K562 (cell line): ENCODE results near the gene TMEM176B. TPM values are rescaled to one million over a fixed set of nuclear protein-coding genes. Genes with fewer than 3 reads are reported as not detected.

Experiments
- CTCF ChIP-seq, 3 experiments: IDR thresholded peaks in 2 of 3; conservative IDR thresholded peaks in 1 of 3; 2 replicates each; pipeline ENCODE4 v1.5.1; 2011 to 2012; ENCODE audit warnings: low read length in 3 of 3, mild to moderate bottlenecking in 3 of 3, control low read depth in 2 of 3, improper control_type of control experiment in 1 of 3, inconsistent platforms in 1 of 3, low read depth in 1 of 3, mixed read lengths in 1 of 3, moderate library complexity in 1 of 3; ENCODE audit not compliant: insufficient read depth in 2 of 3
- EHMT2 ChIP-seq: fragments of 450-650 bp; IDR thresholded peaks from 2 replicates; pipeline ENCODE4 v1.6.1; 2018; ENCODE audit warnings: antibody characterized with exemption
- ETS1 ChIP-seq: conservative IDR thresholded peaks from 2 replicates; pipeline ENCODE4 v1.6.1; 2011; ENCODE audit warnings: low read depth, mild to moderate bottlenecking, low read length; ENCODE audit not compliant: control insufficient read depth
- FOXA3 ChIP-seq, 2 experiments: fragments of 450-650 bp in 1 of 2; sonication (generic) in 1 of 2; formaldehyde crosslinking; IDR thresholded peaks in 1 of 2; conservative IDR thresholded peaks in 1 of 2; 2 replicates each; pipeline versions ENCODE4 v1.4.0 to v1.8.0; 2020 to 2022; ENCODE audit warnings: mild to moderate bottlenecking in 2 of 2, missing genetic modification reagents in 1 of 2
- FOXO4 ChIP-seq: fragments of 450-650 bp; formaldehyde crosslinking; IDR thresholded peaks from 2 replicates; pipeline ENCODE4 v1.4.0; 2020; ENCODE audit warnings: mild to moderate bottlenecking, moderate library complexity
- KLF13 ChIP-seq: fragments of 450-650 bp; IDR thresholded peaks from 2 replicates; pipeline ENCODE4 v1.6.1; 2016; ENCODE audit warnings: missing genetic modification characterization, low read depth, mild to moderate bottlenecking, missing compliant biosample characterization, moderate library complexity, borderline replicate concordance
- MYBL2 ChIP-seq, 2 experiments: fragments of 450-650 bp in 1 of 2; sonication (generic) in 1 of 2; formaldehyde crosslinking in 1 of 2; IDR thresholded peaks; 2 replicates each; pipeline versions ENCODE4 v1.6.1 to v1.8.1; 2017 to 2022; ENCODE audit warnings: borderline replicate concordance in 1 of 2, inconsistent platforms in 1 of 2, low read depth in 1 of 2, mild to moderate bottlenecking in 1 of 2, missing genetic modification reagents in 1 of 2, moderate library complexity in 1 of 2
- NR2F6 ChIP-seq: fragments of 450-650 bp; formaldehyde crosslinking; IDR thresholded peaks from 2 replicates; pipeline ENCODE4 v1.4.0; 2020; ENCODE audit warnings: mild to moderate bottlenecking
- PBX2 ChIP-seq, 2 experiments: IDR thresholded peaks in 1 of 2; conservative IDR thresholded peaks in 1 of 2; 2 replicates each; pipeline ENCODE4 v1.6.1; 2016; ENCODE audit warnings: low read depth in 2 of 2, mild to moderate bottlenecking in 1 of 2, missing compliant biosample characterization in 1 of 2, missing genetic modification characterization in 1 of 2, moderate library complexity in 1 of 2
- ZBTB11 ChIP-seq, 3 experiments: fragments of 200-800 bp in 1 of 3; fragments of 250-450 bp in 1 of 3; fragments of 450-650 bp in 1 of 3; sonication (Bioruptor Pico) in 1 of 3; sonication (Bioruptor generic) in 1 of 3; formaldehyde crosslinking in 1 of 3; IDR thresholded peaks; 2 replicates each; pipeline versions ENCODE4 v1.6.1 to v1.8.0; 2016 to 2022; ENCODE audit warnings: mild to moderate bottlenecking in 2 of 3, missing genetic modification characterization in 2 of 3, missing compliant biosample characterization in 1 of 3, moderate library complexity in 1 of 3
- ZFPM2 ChIP-seq: fragments of 250-450 bp; sonication (Bioruptor Pico); IDR thresholded peaks from 2 replicates; pipeline ENCODE4 v1.5.1; 2022; ENCODE audit warnings: mild to moderate bottlenecking
- ZNF444 ChIP-seq: fragments of 250-450 bp; sonication (Bioruptor Pico); IDR thresholded peaks from 2 replicates; pipeline ENCODE4 v1.4.0; 2020; ENCODE audit warnings: mild to moderate bottlenecking, moderate library complexity
- ZNF583 ChIP-seq: fragments of 250-450 bp; sonication (Bioruptor Pico); IDR thresholded peaks from 2 replicates; pipeline ENCODE4 v1.4.0; 2020
- polyA plus RNA-seq, 8 experiments: library from polyadenylated mRNA; depleted of rRNA in 4 of 8; stranded (reverse) in 5 of 8; unstranded in 3 of 8; fragments of >200 nt; fragmentation: Nextera tagmentation in 2 of 8; fragmentation: Illumina TruSeq in 1 of 8; extraction: Ambion mirVana in 2 of 8; extraction: Trizol in 1 of 8; gene quantifications; 2 replicates each; pipeline versions ENCODE4 v1.2.1 to v1.2.3, GENCODE V29; 2011 to 2014; ENCODE audit warnings: inconsistent platforms in 1 of 8, missing spikeins in 1 of 8
- total RNA-seq, 7 experiments: library from RNA; depleted of rRNA in 6 of 7; stranded (reverse); fragments of >200 nt in 6 of 7; fragmentation: Illumina TruSeq in 2 of 7; extraction: Trizol in 2 of 7; gene quantifications; 2 replicates each; pipeline versions ENCODE4 v1.2.1 to v1.2.3, GENCODE V29; 2011 to 2021; ENCODE audit warnings: low replicate concordance in 1 of 7

The TMEM176B gene
- total and polyA plus RNA-seq, 9 of the 15 experiments (the other 6 are each of a cell fraction or from before 2014, with no cell fraction given), result 0.19 to 0.60 TPM; not detected in 7

- TF ChIP-seq PBX2 (CRISPR knock-in tag; IDR thresholded peaks at IDR 0.05; ENCODE audit: low read depth) (no peak), PBX2 (tag; conservative IDR thresholded peaks at IDR 0.05; ENCODE audit: low read depth) (no peak), ZBTB11 (CRISPR knock-in tag; IDR thresholded peaks at IDR 0.05) (no peak), CTCF (IDR thresholded peaks at IDR 0.05 in 2 of 3, conservative IDR thresholded peaks at IDR 0.05 in 1 of 3; ENCODE audit: insufficient read depth in 2 of 3, low read depth in 1 of 3, low read length in 3 of 3) (no peak), FOXA3 (CRISPR knock-in tag; conservative IDR thresholded peaks at IDR 0.05 in 1 of 2, IDR thresholded peaks at IDR 0.05 in 1 of 2) (no peak), ZNF583 (no peak), ZNF444 (CRISPR knock-in tag) (no peak), KLF13 (tag) (no peak), NR2F6 (CRISPR knock-in tag) (no peak), EHMT2 (no peak), ZFPM2 (no peak), ETS1 (no peak), MYBL2 (IDR thresholded peaks at IDR 0.05; ENCODE audit: low read depth) (no peak), MYBL2 (CRISPR knock-in tag; IDR thresholded peaks at IDR 0.05; ENCODE audit: borderline replicate concordance) (no peak), FOXO4 (CRISPR knock-in tag) (no peak)
These were observed 15.9 kb downstream of the TMEM176B start (continued) for GRCh38 chr7:150784120-150784736.
